Hippocampal formation (tissue), 2 donors: ENCODE measurements around the gene TBRG4.

Experiments used
- DNase-seq, 2 donors: peaks; one replicate each; lab custom pipeline; 2025; lab: John Stamatoyannopoulos, UW

The TBRG4 gene

DNA sequence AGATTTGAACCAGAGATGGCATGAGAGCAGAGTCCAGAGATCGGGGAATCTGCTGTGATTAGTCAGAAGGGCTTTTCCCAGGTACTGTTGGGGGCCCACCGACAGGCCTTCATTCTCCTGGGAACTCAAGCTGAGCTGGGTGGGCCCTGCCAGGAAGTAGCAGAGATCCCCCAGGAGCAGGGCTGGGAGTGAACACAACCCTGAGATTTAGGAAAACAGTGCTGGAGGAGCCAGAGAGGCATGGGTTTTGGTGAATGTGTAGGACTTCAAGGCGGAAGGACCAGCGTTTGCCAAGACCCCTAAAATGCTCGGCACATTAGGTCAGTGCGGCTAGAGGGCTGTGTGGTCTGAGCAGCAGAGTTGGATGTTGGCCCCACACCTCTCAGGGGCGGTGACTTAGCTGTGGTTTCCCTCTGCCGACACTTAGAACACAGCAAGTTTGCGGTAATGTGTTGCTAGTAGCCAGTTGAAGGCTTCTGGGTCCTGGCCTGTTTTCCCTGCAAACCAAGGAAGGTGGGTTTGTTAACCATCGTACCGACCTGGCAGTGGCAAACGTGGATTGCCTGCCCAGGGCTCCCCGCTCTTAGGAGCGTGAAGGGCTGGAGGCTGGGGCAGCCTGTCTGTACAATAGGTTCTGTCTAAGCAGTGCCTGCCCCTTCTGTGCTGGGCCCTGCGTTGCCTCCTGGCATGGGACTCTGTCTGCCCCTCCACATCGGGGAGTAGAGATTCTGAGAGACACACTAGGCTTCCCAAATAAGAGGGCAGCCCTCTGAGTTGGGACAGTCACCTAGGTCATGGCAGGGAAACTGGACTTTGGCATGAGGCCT, 36.8 kb downstream of the TBRG4 start:
- DNase-seq, result no peak

DNA sequence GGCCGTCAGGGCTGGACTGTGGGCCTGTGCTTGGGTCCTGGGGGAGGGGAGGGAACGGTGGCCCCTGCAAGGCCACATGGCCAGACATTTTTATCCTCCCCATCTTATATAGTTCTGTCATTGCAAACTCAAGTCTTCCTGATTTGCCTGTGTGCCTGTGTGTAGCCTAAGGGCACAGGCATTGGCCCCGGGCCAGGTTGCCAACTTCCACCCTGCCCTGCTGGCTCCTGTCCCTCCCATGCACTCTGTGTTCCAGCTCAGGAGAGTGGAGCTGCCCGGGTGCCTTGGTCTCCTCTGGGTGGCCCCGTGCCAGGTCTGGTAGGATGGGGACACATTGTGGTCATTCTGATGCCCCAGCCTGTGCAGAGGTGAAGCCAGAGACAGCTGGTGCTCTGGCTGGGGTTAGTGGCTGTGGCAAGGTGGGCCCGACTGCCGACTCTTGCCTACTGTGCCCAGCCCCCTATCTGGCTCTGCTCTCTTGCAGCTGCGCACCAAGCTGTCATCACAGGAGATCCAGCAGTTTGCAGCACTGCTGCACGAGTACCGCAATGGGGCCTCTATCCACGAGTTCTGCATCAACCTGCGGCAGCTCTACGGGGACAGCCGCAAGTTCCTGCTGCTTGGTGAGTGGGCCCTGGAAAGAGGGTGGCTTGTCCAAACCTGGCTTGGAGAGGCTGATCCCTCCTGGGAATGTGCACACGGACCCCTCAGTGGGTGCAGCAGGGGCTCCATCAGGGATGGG, 37.5 kb downstream of the TBRG4 start:
- DNase-seq, result no peak

DNA sequence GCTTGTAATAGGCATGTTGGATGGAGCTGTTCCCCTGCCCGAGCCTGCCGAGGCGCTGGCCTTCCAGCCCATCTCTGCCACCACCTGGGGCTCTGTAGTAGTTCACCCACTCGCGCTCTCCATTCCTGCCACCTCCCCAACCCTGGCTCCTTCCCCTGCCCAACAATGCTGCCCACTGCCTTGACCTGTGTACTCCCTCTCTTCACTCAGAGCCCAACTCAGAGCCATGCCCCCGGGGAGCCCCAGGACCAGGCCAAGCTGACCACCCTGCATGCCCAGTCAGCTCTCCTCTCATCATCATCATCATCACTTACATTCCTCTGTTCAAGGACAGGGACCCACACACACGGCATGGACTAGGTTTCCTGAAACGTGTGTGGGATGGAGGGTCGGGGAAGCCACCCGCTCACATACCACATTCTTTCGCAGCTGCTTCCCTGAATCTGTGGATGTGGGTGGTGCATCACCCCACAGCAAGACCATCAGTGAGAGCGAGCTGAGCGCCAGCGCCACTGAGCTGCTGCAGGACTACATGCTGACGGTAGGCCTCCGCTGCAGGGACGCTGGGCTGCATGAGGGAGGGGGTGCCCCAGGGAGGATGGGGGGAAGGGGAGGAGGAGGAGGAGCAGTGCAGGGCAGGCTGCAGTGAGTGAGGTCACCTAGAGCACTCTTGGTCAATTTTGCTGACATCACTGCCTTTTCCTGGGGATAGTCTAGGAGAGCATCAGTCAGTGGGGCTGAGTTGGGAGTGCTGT, 38.3 kb downstream of the TBRG4 start:
- no peak for DNase-seq

DNA sequence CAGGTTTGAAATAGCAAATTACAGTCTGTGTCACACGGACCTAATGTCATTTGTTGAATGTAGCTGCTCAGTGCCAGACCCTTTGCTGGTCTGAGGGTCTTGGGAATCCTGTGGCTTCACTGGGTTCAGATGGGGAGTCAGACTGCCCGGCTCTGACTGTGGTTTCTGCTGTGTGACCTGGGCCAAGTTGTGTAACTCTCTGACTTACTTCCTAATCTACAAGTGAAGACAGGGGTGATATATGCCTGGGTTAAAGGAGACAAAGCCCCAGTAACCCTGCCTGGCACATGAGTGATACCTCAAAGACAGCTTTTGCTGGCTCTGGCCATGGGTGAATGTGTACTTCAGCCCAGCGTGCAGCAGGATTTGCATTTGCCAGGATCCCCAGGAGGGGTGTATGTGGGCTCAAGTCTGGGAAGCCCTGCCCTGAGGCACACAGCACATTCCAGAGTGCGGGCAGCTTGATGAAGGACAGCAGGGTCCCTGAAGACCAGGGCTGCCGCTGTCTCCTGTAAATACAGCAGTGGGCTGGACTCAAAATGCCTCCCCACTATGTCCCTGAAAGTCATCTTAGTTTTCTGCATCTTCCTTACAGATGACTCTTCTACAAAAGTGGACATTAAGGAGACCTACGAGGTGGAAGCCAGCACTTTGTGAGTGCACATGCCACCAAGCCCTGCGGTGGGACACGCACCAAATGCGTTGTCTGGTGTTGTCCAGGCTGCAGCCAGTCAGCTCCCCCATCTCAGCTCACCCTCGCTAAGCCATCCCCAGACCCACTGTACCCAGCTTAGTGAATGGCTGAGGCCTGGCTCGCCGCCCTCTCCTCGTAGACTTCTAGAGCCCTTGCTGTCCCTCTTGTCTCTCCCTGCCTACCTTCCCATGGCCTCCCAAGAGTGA, 39.1 kb downstream of the TBRG4 start:
- no peak for DNase-seq

DNA sequence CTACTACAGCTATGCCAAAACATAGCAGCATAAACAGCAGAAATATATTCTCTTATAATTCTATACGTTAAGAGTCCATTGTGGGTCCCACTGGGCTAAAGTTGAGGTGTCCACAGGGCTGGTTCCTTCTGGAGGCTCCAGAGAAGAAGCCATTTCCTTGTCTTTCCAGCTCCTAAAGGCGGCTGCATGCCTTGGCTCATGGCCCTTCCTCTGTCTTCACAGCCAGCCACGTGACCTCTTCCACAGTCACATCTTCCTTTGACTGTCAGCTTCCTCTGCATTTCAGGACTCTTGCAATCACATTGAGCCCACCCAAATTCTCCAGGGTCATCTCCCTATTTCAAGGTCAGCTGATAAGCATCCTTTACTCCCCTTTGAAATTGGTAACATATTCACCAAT, 40.0 kb downstream of the TBRG4 start:
- DNase-seq, result no peak

DNA sequence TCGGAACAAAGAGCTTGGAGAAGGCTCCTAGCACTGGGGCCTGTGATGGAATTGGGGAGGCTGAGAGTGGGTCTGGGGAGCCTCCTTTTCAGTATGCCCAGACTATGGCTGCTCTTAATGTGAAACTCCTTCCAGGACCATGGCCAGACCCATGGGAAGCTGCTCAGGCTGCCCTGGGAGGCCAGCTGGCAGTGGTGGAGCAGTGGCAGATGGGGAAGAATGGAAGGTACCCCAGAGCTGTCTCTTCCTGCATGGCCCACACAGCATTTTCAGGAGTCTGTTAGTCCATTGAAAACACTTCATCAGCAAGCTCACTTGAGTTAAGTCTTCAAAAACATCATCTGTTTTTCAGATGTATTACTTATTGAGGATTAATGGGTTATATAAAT, 41.2 kb downstream of the TBRG4 start:
- DNase-seq, result no peak

DNA sequence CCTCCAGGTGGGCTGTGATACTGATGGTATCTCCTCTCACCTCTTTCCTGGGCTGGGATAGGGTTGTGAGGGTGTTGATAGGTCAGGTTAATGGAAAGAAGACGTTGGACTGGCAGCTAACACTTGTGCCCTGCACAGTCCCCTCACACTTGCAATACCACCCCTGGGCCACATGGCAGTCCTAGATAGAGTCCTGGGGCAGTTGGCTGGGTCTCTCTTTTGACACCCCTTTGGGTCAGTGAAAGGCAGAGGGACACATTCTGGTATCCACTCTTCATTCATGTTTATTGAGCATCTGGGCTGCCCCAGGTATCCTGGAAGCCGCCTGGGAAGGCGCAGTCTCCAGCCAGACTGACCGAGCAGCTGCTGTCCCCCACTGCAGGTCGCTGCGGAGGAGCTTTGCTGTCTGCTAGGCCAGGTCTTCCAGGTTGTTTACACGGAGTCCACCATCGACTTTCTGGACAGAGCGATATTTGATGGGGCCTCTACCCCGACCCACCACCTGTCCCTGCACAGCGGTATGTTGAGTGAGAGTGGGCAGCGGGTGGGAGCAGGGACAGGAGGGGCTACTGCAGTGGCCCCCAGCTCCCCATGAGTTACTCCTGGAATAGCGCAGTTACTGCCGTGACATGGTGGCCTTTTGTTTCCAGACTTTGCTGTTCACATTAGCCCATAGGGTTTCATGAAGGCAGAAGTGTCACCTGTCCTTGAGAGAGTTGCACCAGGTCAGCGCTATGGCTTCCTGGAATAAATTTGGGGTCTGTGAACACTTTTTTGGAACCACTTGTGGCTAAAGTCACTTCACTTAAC, 41.8 kb downstream of the TBRG4 start:
- no peak for DNase-seq

DNA sequence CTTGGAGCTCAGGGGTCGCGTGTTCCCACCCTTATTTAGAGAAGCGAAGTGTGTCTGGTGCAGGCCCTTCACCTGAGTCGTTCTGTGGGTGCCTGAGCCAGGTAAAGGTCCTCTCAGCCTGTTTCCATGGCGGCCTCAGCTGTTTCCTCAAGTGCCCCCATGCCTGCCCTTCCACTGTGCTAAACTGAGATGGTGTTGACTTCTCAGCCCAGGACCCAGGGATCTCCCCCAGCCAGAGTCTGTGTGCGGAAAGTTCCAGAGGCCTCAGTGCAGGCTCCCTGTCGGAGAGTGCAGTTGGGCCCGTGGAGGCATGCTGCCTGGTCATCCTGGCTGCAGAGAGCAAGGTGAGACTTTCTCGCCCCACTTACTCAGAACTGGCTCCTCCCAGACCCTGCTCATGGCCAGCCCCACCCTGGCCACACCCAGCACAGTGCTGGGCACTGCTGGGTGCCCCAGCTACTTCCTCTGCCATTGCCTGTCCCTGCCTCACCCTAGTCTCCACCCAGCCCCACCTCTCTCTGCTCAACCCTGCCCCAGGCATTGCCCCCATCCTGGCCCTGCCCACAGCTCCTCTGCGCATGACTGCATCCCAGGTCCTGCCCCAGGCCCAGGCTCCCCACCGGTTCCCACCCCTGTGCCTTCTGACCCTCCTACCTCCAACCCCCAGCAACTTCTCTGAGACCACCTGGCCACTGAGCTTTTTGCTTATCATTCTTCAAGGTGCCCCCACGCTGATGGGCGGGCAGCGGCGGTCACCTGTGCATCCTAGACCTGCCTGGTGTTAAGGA, 43.1 kb downstream of the TBRG4 start:
- DNase-seq, result no peak

DNA sequence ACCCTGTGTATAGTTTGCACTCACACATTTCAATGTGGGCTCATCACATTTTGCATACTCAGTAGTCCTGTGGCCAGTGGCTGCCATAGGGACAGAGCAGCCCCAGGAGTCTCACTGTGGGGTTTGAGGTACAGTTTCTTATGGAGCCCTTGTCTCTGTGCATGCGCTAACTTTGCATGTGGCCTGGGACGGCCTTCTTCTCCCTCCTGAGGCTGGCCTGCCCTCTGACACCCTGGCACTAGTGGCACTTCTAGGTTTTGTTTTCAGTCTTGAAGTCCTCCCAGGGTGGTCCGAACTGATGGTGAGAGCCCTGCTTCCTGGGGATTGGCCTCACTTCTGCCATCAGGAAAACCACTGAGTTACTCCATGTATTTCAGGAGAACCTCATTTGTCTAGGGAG, 43.9 kb downstream of the TBRG4 start:
- DNase-seq, result no peak

DNA sequence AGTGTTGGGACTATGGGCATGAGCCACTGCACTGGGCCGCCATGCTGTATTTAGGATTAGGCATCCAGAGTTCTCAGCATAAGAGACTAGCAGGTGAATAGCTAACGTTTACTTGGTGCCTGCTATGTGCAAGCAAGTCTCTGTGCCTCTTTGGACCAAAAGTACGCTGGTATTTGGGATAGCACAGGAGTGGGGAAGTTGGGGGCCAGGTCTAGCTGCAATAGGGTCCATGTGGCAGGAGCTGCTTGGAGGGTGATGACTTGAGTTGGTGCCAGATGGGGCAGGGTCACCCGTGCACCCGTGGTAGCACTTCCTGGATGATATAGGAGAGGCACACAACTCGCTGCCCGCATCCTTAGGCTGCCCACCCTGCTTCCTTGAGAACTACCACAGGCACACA, 45.1 kb downstream of the TBRG4 start:
- no peak for DNase-seq

DNA sequence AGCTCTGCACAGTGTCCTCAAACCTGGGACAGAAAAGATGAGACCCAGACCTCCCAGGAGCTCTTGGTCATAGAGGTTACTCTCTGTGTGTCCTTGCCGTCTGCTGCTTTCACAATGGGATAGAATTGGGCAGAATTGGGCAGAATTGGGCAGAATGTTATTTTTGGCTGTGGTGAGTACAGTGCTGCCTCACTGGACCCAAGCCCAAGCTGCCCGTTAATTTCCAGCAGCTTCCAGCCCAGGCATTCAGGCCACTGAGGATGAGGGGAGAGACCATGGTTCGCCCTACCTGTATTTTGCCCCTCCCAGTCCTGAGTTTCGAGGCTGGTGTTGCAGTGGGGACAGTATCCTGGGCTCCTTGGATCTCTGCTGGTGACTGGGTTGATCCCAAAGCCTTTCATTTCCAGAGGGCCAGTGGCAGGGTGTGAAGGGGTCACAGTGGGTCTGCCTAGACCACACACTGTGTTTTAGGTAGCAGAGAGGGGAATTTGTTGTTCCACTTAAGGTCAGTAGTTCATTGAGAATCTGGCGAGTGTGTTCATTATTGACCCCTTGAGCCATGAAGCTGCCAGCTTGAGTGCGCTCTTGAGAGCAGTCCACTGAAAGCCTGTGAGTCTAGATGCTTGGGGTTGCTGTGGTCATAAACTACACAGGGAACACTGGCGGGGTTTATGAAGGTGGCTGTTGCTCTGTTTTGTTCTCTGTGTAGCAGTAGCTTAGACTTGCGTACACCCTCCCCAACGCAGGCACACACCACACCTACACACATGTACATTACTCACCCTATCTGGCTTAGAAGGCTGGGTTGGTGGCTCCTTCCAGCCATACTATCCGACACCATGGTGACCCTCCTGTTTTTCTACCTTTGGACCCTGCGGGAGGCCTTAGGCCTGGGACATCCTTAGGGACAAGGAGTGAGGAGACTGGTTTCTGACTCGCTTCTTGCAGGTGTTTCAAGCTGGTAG, 46.2 kb downstream of the TBRG4 start:
- no peak for DNase-seq

DNA sequence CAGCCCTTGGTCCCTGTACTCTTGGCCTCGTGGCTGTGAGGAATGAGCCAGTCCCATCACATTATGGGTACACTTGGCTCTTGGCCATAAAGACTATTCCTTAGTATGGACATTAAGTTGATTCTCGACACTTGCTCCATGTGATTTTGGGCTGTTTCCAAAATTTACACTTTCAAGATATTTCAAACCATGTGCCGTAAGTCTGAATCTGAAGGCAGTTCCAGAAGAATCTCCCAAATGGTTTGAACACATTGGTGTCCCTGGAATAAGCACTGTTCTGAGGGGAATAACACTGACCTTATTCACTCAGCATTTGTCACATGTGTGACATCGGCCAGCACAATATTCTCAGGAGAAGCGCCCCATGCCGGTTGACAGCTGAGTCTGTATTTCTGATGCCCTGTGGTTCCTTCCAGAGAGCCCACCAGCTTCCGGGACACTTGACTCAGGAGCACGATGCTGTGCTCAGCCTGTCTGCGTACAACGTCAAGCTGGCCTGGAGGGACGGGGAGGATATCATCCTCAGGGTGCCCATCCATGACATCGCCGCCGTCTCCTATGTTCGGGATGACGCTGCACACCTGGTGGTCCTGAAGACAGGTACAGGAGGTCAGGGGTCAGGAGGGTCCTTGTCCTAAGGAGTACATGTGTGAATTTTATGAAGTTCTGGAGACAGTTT, 47.3 kb downstream of the TBRG4 start:
- no peak for DNase-seq

DNA sequence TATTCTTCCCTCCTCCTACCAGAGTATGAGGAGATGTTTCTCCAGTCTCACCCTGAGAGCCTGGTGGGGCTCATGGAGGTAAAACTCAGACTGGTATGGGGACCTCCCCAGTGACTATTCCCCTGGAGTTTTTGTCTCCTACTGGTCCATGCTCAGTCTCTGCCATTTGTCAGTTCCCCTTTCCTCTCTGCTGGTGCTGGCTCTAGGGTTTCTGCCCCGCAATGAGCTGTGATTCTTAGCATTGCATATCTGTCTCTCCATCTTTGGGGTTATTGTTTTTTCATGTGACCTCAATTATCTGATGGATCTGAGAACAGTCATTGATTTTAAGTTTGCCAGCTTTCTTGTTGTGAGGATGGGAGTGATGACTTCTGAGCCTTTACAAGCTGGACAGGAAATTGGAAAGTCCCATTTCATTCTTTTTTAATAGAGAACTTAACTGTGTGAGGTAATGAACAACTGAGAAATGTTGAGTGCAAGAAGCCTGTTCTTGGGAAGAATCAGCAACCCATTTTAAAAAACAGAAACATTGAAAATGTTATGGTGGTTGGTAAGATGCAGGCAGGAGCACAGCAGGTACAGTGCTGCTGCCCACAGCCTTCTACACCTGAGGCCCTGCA, 49.6 kb downstream of the TBRG4 start:
- DNase-seq, result no peak

DNA sequence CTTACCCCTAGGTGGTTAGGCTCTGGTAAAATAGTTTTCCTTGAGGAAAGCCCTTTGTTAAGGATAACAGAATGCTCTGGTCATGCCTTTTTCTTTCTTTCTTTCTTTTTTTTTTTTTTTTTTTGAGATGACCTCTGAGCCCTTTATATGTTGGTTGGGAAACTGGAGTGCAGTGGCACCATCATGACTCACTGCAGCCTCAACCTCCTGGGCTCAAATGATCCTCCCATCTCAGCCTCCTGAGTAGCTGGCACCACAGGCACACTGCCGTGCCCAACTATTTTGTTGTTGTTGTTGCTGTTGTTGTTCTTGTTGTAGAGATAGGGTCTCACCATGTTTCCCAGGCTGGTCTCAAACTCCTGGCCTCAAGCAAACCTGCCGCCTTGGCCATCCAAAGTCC, 50.1 kb downstream of the TBRG4 start:
- DNase-seq, result no peak

DNA sequence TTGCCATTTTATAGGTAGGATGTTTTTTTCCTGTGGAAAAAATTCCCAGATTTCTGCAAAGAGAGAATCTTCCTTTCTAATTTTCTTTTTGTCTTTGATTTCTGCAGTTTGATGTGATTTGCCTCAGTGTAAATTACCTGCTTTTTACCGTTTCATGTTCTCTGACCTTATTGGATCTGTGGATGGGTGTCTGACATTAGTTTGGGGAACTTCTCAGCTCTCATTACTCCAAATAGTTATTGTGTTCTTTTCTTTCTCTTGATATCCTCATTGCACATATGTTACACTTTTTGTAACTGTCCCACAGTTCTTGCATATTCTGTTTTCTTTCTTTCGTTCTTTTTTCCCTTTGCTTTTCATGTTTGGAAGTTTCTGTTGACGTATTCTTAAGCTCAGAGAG, 51.2 kb downstream of the TBRG4 start:
- no peak for DNase-seq

DNA sequence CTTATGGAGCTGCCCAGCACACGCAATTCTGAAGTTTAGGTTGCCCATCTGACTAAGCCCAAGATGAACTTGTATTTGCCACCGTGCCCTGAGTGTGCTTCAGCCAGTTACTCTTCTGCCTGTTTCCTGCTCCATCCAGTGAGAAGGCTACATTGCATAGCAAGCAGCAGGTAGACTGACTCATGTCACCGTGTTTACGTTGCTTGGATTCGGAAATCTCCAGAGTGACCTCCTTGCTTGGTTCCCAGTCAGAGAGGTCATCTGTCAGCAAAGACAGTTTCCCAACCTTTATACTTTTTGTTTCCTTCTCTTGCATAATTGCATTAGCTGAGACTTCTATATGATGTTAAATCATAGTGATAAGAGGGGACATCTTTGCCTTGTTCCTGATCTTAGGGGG, 53.6 kb downstream of the TBRG4 start:
- DNase-seq, result no peak

DNA sequence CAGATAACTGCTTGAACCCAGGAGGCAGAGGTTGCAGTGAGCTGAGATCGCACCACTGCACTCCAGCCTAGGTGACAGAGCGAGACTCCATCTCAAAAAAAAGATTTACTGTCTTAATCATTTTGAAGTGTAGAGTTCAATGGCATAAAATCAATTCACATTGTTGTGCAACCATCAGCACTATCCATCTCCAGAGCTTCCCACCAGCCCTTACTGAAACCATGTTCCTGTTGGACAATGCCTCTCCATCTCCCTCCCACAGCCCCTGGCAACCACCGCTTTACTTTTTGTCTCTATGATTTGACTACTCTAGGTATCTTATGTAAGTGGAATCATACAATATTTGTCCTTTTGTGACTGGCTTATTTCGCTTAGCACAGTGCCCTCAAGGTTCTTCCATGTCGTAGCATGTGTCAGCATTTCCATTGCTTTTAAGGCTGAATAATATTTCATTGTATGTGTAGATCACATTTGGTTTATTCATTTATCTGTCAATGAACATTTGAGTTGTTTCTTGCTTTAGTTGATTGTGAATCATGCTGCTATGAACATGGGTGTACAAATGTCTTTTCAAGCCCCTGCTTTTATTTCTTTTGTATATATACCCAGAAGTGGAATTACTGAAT, 55.8 kb downstream of the TBRG4 start:
- no peak for DNase-seq
